NT2/D1 (cell line): ENCODE measurements around the gene CCS.

Experiments
- SUZ12 ChIP-seq: IDR thresholded peaks from 2 replicates; pipeline ENCODE4 v1.6.1; 2011; ENCODE audit not compliant: insufficient read length, insufficient read depth; ENCODE audit errors: extremely low read depth
- ZNF274 ChIP-seq: IDR thresholded peaks from 2 replicates; pipeline ENCODE4 v1.6.1; 2011; ENCODE audit warnings: mild to moderate bottlenecking, low read depth, low read length

DNA sequence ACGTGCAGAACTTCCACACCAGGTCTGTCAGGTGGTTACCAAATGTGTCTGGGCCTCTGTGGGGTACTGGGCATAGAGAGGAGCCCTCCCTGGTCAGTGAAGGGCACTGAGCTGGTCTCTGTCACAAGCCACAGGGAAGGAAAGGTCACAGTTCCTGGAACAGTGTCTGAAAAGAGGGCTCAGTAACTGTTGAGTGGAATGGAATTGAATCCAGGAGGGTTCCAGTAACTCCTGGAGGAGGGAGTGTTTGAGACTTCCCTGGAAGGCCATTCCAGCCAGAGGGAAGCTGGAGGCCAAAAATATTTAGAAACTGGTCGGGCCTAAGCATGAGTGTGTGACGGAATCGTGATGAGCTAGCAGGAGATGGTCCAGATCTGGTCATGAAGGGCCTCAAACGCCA lies 38.4 kb upstream of the CCS start:
- TF ChIP-seq ZNF274 (no peak), SUZ12 (no peak)
